SJSA1 (cell line): Measurements from ENCODE around the gene TLDC2. TPM values are rescaled to one million over a fixed set of nuclear protein-coding genes. Genes with fewer than 3 reads are reported as not detected.
"Not testable (repeated sequence)": the region's sequence is repeated elsewhere in the genome, so short reads cannot be mapped to it uniquely, and the experiment has no call there.

Experiments used
- DNase-seq, 2 experiments: peaks; one replicate each; pipeline ENCODE4 v3.0.0-alpha.2; 2015 to 2020; ENCODE audit warnings: low spot score in 2 of 2, low read depth in 1 of 2
- H3K27ac ChIP-seq: fragments of 250-450 bp; sonication (Bioruptor Pico); 2 replicates; pipeline ENCODE4 v1.5.1; 2020; ENCODE audit warnings: mild to moderate bottlenecking, moderate library complexity
- H3K27me3 ChIP-seq: fragments of 250-450 bp; sonication (Bioruptor Pico); replicated peaks from 2 replicates; pipeline ENCODE4 v1.5.1; 2020; ENCODE audit warnings: mild to moderate bottlenecking, moderate library complexity
- H3K36me3 ChIP-seq: fragments of 250-450 bp; sonication (Bioruptor Pico); 2 replicates; pipeline ENCODE4 v1.5.1; 2020; ENCODE audit warnings: mild to moderate bottlenecking
- H3K4me1 ChIP-seq: fragments of 250-450 bp; sonication (Bioruptor Pico); replicated peaks from 2 replicates; pipeline ENCODE4 v1.6.1; 2021; ENCODE audit warnings: mild to moderate bottlenecking
- H3K4me3 ChIP-seq: fragments of 250-450 bp; sonication (Bioruptor Pico); 2 replicates; pipeline ENCODE4 v1.5.1; 2020; ENCODE audit warnings: mild to moderate bottlenecking
- H3K9me3 ChIP-seq: fragments of 250-450 bp; sonication (Bioruptor Pico); replicated peaks from 2 replicates; pipeline ENCODE4 v1.5.1; 2020; ENCODE audit warnings: mild to moderate bottlenecking
- total RNA-seq: library from RNA; depleted of rRNA; stranded (reverse); fragments of >200 nt; shearing (Covaris generic); gene quantifications from 2 replicates; pipeline ENCODE4 v1.2.3, GENCODE V29; 2014

The TLDC2 gene
- total RNA-seq, 1 experiment from 2014 or later, result not detected

- Histone ChIP-seq H3K36me3 (no peaks in the 10 kb centered on the region), H3K9me3 (no peaks in the 10 kb centered on the region), H3K4me3 (no peak overlapping the region), H3K27ac (no peak overlapping the region), H3K4me1 (no peaks in the 10 kb centered on the region), H3K27me3 (no peaks in the 10 kb centered on the region)
- peak in 1 of 2 experiments; percentile 14 for DNase-seq
Measured at GRCh38 chr20:36919715-36920333, 43.9 kb downstream of the TLDC2 start.

GRCh38 chr20:36920334-36920730 is 44.4 kb downstream of the TLDC2 start:
- DNase-seq, result no peak
- Histone ChIP-seq H3K4me1 (no peaks in the 10 kb centered on the region), H3K27me3 (no peaks in the 10 kb centered on the region), H3K4me3 (no peak overlapping the region), H3K27ac (no peak overlapping the region), H3K9me3 (no peaks in the 10 kb centered on the region), H3K36me3 (no peaks in the 10 kb centered on the region)

GRCh38 chr20:36924167-36925045 is 48.5 kb downstream of the TLDC2 start:
- H3K4me3 ChIP-seq, result no peak overlapping the region
- DNase-seq, result no peak
- H3K27ac ChIP-seq, result no peak overlapping the region
- H3K36me3 ChIP-seq, result no peaks in the 10 kb centered on the region
- no peaks in the 10 kb centered on the region for H3K4me1 ChIP-seq
- H3K9me3 ChIP-seq, result no peaks in the 10 kb centered on the region; the same call in 1 of the 2 replicates
- no peaks in the 10 kb centered on the region for H3K27me3 ChIP-seq

GRCh38 chr20:36925234-36925633 is 49.3 kb downstream of the TLDC2 start:
- H3K27me3 ChIP-seq, result no peaks in the 10 kb centered on the region
- H3K36me3 ChIP-seq, result no peaks in the 10 kb centered on the region
- no peak overlapping the region for H3K4me3 ChIP-seq
- no peaks in the 10 kb centered on the region; the same call in 1 of the 2 replicates for H3K9me3 ChIP-seq
- DNase-seq, result no peak
- no peaks in the 10 kb centered on the region for H3K4me1 ChIP-seq
- H3K27ac ChIP-seq, result no peak overlapping the region

GRCh38 chr20:36926653-36927200 is 50.8 kb downstream of the TLDC2 start:
- Histone ChIP-seq H3K27me3 (no peaks in the 10 kb centered on the region), H3K4me1 (no peaks in the 10 kb centered on the region), H3K4me3 (no peak overlapping the region), H3K36me3 (no peaks in the 10 kb centered on the region), H3K27ac (no peak overlapping the region), H3K9me3 (no peaks in the 10 kb centered on the region; the same call in 1 of the 2 replicates)
- no peak for DNase-seq

GRCh38 chr20:36927704-36928103 is 51.8 kb downstream of the TLDC2 start:
- Histone ChIP-seq H3K27ac (no peak overlapping the region), H3K36me3 (no peaks in the 10 kb centered on the region), H3K9me3 (no peaks in the 10 kb centered on the region; the same call in 1 of the 2 replicates), H3K4me1 (no peaks in the 10 kb centered on the region; the same call in 1 of the 2 replicates), H3K4me3 (no peak overlapping the region), H3K27me3 (no peaks in the 10 kb centered on the region)
- DNase-seq, result no peak

- no peak for DNase-seq
- Histone ChIP-seq H3K27ac (no peak overlapping the region), H3K4me3 (no peak overlapping the region), H3K9me3 (no peaks in the 10 kb centered on the region; the same call in 1 of the 2 replicates), H3K4me1 (peaks cover 4% of the 10 kb centered on the region; the same call in 1 of the 2 replicates), H3K36me3 (no peaks in the 10 kb centered on the region), H3K27me3 (no peaks in the 10 kb centered on the region)
Measured at GRCh38 chr20:36929290-36929689, 53.4 kb downstream of the TLDC2 start.

GRCh38 chr20:36929691-36930090 is 53.8 kb downstream of the TLDC2 start:
- H3K27ac ChIP-seq, result no peak overlapping the region
- no peak for DNase-seq
- no peaks in the 10 kb centered on the region for H3K27me3 ChIP-seq
- peaks cover 4% of the 10 kb centered on the region; the same call in 1 of the 2 replicates for H3K4me1 ChIP-seq
- no peaks in the 10 kb centered on the region; the same call in 1 of the 2 replicates for H3K9me3 ChIP-seq
- H3K4me3 ChIP-seq, result no peak overlapping the region
- no peaks in the 10 kb centered on the region for H3K36me3 ChIP-seq

GRCh38 chr20:36932067-36932466 is 56.1 kb downstream of the TLDC2 start:
- not testable (repeated sequence) for H3K9me3 ChIP-seq, H3K36me3 ChIP-seq, H3K27ac ChIP-seq, H3K27me3 ChIP-seq, H3K4me3 ChIP-seq, H3K4me1 ChIP-seq, DNase-seq

GRCh38 chr20:36932476-36933426 is 56.8 kb downstream of the TLDC2 start:
- Histone ChIP-seq H3K9me3 (no peaks in the 10 kb centered on the region), H3K27me3 (no peaks in the 10 kb centered on the region), H3K4me1 (peaks cover 4% of the 10 kb centered on the region; the same call in 1 of the 2 replicates), H3K36me3 (no peaks in the 10 kb centered on the region), H3K27ac (no peak overlapping the region), H3K4me3 (no peak overlapping the region)
- DNase-seq, result peak in 1 of 2 experiments; percentile 3

- H3K27me3 ChIP-seq, DNase-seq, H3K4me3 ChIP-seq, H3K4me1 ChIP-seq, H3K36me3 ChIP-seq, H3K9me3 ChIP-seq, H3K27ac ChIP-seq: not testable (repeated sequence)
Measured at GRCh38 chr20:36933571-36933970, 57.6 kb downstream of the TLDC2 start.

- H3K27me3 ChIP-seq, result no peaks in the 10 kb centered on the region
- H3K9me3 ChIP-seq, result no peaks in the 10 kb centered on the region
- no peak overlapping the region for H3K27ac ChIP-seq
- no peaks in the 10 kb centered on the region for H3K36me3 ChIP-seq
- H3K4me1 ChIP-seq, result peaks cover 4% of the 10 kb centered on the region; the same call in 1 of the 2 replicates
- no peak for DNase-seq
- no peak overlapping the region for H3K4me3 ChIP-seq
Measured at GRCh38 chr20:36936341-36936740, 60.4 kb downstream of the TLDC2 start.

- not testable (repeated sequence) for H3K9me3 ChIP-seq, DNase-seq
Measured at GRCh38 chr20:36936761-36937401, 60.9 kb downstream of the TLDC2 start.

More at GRCh38 chr20:36936761-36937401, 60.9 kb downstream of the TLDC2 start:
- not testable (repeated sequence) for H3K27me3 ChIP-seq, H3K4me3 ChIP-seq, H3K27ac ChIP-seq, H3K36me3 ChIP-seq, H3K4me1 ChIP-seq
